ENCODE results near the gene DNAJC15. TPM values are rescaled to one million over a fixed set of nuclear protein-coding genes. Genes with fewer than 3 reads are reported as not detected.
A peak's percentile ranks its signal among the peaks of the same experiment; 100 is the strongest.
"Not testable (repeated sequence)": the region's sequence is repeated elsewhere in the genome, so short reads cannot be mapped to it uniquely, and the experiment has no call there.

The DNAJC15 gene
- polyA plus RNA-seq, 1 experiment: 63.9 TPM

GRCh38 chr13:43057653-43058317 lies 34.4 kb downstream of the DNAJC15 start:
- no peak for DNase-seq (ENCODE audit: low read depth)
- no peaks in the 10 kb centered on the region for H3K36me3 ChIP-seq (ENCODE audit: control insufficient read depth, insufficient read depth, low read length)
- TF ChIP-seq CTCF (IDR thresholded peaks at IDR 0.05; ENCODE audit: insufficient read depth, low read depth, low read length): no peak
- no peaks in the 10 kb centered on the region for H3K27me3 ChIP-seq (ENCODE audit: control insufficient read depth, insufficient read depth, low read length)
- H3K4me3 ChIP-seq (ENCODE audit: low read depth, low read length): no peak overlapping the region
- CTCF ChIA-PET: interaction anchor here (0.8 to 0.9 kb wide), 2 partner anchors 11 to 818 kb away, joined by 3 read pairs; no protein-coding TSS in a partner anchor
- POLR2A ChIA-PET: interaction anchor here (0.6 kb wide), 2 partner anchors 243 to 787 kb away, joined by 3 to 4 read pairs; no protein-coding TSS in a partner anchor

- ChIA-PET POLR2A (interaction anchor here (0.6 kb wide), 2 partner anchors 242 to 786 kb away, joined by 3 to 4 read pairs; no protein-coding TSS in a partner anchor), CTCF (interaction anchor here (0.8 to 0.9 kb wide), 2 partner anchors 11 to 817 kb away, joined by 3 read pairs; no protein-coding TSS in a partner anchor)
- Histone ChIP-seq H3K4me3 (ENCODE audit: low read depth, low read length) (no peak overlapping the region), H3K36me3 (ENCODE audit: control insufficient read depth, insufficient read depth, low read length) (no peaks in the 10 kb centered on the region), H3K27me3 (ENCODE audit: control insufficient read depth, insufficient read depth, low read length) (no peaks in the 10 kb centered on the region)
- DNase-seq (ENCODE audit: low read depth): peak; percentile 79
- TF ChIP-seq CTCF (IDR thresholded peaks at IDR 0.05; ENCODE audit: insufficient read depth, low read depth, low read length): no peak
These were observed 34.9 kb downstream of the DNAJC15 start for GRCh38 chr13:43058318-43058674.

DNA sequence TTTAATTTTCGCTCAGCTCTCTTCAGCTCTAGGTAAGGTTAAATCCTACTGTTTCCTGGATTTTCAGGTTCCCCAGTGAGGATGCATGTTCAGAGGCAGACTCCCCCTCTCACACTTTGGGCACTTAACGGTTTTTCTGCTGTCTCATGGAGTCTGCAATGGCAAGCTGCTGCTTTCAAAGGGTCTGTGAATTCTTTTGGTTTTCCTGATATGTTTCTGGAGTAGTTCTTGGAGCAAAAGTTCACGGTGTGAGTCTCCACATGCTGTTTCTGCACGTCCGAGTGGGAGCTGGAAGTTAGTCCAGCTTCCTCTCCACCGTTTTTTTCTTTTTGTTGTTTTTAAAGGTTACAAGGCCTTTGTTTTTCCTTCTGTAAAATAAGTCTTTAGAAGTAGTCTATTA lies 35.4 kb downstream of the DNAJC15 start:
- Histone ChIP-seq H3K27me3 (ENCODE audit: control insufficient read depth, insufficient read depth, low read length) (no peaks in the 10 kb centered on the region), H3K4me3 (ENCODE audit: low read depth, low read length) (no peak overlapping the region), H3K36me3 (ENCODE audit: control insufficient read depth, insufficient read depth, low read length) (no peaks in the 10 kb centered on the region)
- no peak for TF ChIP-seq CTCF (IDR thresholded peaks at IDR 0.05; ENCODE audit: insufficient read depth, low read depth, low read length)
- DNase-seq (ENCODE audit: low read depth): no peak
- ChIA-PET CTCF (no interaction called here), POLR2A (no interaction called here)

- H3K4me3 ChIP-seq (ENCODE audit: low read depth, low read length); H3K36me3 ChIP-seq (ENCODE audit: control insufficient read depth, insufficient read depth, low read length); H3K27me3 ChIP-seq (ENCODE audit: control insufficient read depth, insufficient read depth, low read length); DNase-seq (ENCODE audit: low read depth); CTCF ChIA-PET; POLR2A ChIA-PET: not testable (repeated sequence)
These were observed 36.4 kb downstream of the DNAJC15 start for GRCh38 chr13:43059779-43060178.

- CTCF ChIA-PET; DNase-seq (ENCODE audit: low read depth); POLR2A ChIA-PET; H3K4me3 ChIP-seq (ENCODE audit: low read depth, low read length); H3K36me3 ChIP-seq (ENCODE audit: control insufficient read depth, insufficient read depth, low read length); H3K27me3 ChIP-seq (ENCODE audit: control insufficient read depth, insufficient read depth, low read length): not testable (repeated sequence)
These were observed 37.4 kb downstream of the DNAJC15 start for GRCh38 chr13:43060806-43061205.

- Histone ChIP-seq H3K4me3 (ENCODE audit: low read depth, low read length) (no peak overlapping the region), H3K27me3 (ENCODE audit: control insufficient read depth, insufficient read depth, low read length) (no peaks in the 10 kb centered on the region), H3K36me3 (ENCODE audit: control insufficient read depth, insufficient read depth, low read length) (no peaks in the 10 kb centered on the region)
- ChIA-PET POLR2A (no interaction called here), CTCF (no interaction called here)
- TF ChIP-seq CTCF (IDR thresholded peaks at IDR 0.05; ENCODE audit: insufficient read depth, low read depth, low read length): no peak
- no peak for DNase-seq (ENCODE audit: low read depth)
These were observed 38.3 kb downstream of the DNAJC15 start for GRCh38 chr13:43061496-43062280.
